Right renal cortex interstitium (tissue), 3 donors: Measurements from ENCODE around the gene CLASRP. TPM values are rescaled to one million over a fixed set of nuclear protein-coding genes. Genes with fewer than 3 reads are reported as not detected.

Experiments used
- DNase-seq, 3 donors: peaks; one replicate each; pipeline ENCODE4 v3.0.0-alpha.2; 2013; ENCODE audit warnings: low read depth in 3 of 3, low spot score in 2 of 3
- polyA plus RNA-seq, 3 donors: library from polyadenylated mRNA; unstranded; fragments of 120-200 nt; gene quantifications; one replicate each; pipeline ENCODE4 v1.2.1, GENCODE V29; 2013; ENCODE audit not compliant: insufficient read length in 3 of 3

Gene CLASRP
- polyA plus RNA-seq, 3 donors: 54.1 to 59.4 (median 56.6) TPM

DNA sequence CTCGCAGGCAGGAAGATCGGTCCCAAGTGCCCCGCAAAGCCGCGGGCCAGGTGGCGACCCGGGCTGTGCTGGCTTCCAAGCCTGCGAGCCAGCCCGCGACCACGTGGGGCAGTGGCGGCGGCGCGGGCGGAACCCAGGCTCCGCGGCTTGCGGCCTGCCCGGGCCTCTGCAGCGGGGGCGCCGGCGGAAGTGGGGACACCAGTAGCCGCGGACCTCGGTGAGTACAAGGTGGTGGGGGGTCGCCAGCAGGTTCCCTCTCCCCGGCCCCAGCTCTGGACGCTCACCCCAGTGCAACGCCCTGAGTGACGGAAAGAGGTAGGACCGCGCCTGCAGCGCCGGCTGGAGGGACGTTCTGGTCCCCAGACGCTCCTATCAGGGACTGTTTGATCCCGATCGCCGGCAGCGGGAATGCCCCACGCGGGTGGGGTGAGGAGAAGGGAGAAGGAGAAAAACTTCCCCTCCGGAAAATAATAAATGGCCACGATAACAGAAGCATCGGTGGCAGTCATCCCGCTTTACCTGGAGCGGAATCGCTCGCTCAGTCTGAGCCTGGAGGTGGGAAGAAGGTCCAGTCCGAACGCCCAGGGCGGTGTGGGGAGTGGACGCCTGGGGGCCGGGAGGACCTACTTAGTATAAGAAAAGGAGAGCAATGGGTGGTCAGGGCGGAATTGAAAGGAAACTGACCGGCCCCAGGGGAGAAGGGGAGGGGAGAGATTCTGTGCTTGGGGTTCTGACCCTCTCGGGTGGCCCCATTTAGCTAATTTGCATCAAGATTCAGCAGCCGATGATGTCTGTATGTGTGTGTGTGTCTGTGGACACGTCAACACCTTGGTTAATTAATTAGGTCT is 40.4 kb downstream of the CLASRP start, which contains the start of gene GEMIN7:
GEMIN7 (plus strand) TSS at position 198 of the 848 bp plus-strand sequence. CDS start 10,855 bp downstream, outside the sequence.
- DNase-seq: no peak

DNA sequence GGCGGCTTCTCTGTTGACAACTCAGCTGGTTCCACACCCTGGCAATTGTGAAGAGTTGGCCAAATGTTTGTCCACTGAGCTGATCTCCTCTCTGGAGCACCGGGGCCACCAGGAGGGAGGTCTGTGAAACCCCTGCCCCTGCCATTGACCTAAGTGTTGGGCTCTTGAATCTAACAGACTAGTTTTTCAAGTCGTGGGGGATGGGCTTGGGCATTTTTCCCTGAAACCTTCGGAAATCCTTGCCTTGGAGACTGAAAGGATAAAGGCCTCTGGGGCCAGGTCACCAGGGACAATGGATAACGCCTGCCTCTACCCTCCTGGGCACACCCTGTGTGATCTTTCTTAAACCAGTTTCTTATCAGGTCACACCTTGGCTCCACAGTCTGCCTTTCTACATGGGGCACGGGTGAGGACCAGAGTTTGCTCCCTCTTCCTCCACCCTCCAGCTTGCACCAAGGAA is 41.1 kb downstream of the CLASRP start:
- no peak for DNase-seq

DNA sequence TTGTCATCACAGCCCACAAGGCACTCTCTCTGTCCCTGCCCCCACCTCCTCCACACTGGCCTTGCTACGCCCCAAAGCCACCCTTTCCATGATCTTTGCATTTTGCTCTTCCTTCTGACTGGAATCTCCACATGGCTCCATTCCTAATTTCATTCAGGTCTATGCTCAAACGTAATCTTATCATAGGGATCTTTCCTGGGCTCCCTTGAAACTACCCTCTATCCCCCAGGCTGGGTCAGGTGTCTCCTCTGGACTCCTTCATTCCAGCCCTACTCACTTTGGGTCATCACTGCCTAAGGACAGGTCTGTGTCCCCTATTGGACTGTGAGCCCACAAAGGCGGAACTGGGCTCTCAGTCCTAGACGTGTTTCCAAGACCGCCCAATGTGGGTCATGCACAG is 43.3 kb downstream of the CLASRP start:
- no peak for DNase-seq

DNA sequence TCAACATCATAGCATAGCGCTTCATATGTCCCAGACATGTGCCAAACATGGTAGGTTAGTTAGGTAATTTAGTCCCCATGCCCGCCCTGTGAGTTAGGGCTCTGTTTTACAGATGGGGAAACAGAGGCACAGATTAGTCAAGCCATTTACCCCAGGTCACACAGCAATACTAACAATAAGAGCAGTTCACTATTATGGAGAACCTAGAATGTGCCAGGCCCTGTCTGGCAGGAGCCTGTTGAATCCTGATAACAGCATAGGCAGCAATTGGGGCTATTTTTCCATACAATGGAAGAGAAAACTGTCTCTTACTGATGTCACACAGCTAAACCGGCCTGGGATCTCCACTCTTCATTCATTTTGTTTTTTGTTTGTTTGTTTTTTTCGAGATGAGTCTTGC is 47.6 kb downstream of the CLASRP start:
- DNase-seq: no peak

DNA sequence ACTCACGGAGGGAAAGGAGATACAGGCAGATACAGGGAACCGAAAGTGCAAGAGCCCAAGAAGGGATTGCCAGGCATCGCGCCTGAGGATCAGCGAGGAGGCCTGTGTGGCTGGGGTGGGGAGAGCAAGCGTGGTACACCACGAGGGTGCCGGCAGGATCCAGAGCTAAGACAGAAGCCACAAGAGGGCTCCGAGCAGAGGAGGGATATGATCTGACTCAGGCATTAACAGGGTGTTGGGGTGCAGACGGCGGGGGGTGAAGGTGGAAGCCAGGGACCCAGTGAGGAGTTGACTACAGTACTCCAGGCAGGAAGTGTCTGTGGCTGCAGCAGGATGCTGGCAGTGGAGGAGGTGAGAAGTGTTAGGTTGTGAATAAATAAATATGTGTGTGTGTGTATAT is 48.7 kb downstream of the CLASRP start:
- DNase-seq: no peak

- DNase-seq: no peak
Observed at GRCh38 chr19:45090034-45090433, 51.2 kb downstream of the CLASRP start.

- no peak for DNase-seq
Observed at GRCh38 chr19:45090606-45091005, 51.8 kb downstream of the CLASRP start.

GRCh38 chr19:45091031-45091923 is 52.4 kb downstream of the CLASRP start:
- DNase-seq: peak; percentile 96 to 99 (median 98)

GRCh38 chr19:45092747-45093678 is 54.2 kb downstream of the CLASRP start, which contains the start of gene PPP1R37:
PPP1R37 (plus strand) TSS chr19:45093179; CDS start chr19:45093326, 147 bp downstream.
- peak; percentile 93 to 96 (median 94) for DNase-seq

DNA sequence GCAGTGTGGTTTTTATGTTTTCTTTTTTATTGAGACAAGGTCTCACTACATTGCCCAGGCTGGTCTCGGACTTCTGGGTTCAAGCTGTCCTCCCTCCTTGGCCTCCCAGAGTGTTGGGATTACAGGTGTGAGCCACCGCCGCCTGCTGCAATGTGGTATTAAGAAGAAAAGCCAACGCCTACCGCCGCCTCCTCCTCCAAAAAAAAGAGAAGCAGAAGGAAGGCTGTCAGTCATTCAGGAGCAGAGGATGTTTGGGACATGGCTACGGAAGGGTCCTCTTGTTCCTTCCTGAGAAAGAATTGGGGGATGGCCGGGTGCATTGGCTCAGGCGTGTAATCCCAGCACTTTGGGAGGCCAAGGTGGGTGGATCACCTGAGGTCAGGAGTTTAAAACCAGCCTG is 55.3 kb downstream of the CLASRP start:
- no peak for DNase-seq

- no peak for DNase-seq
Observed at GRCh38 chr19:45094707-45095106, 55.9 kb downstream of the CLASRP start.

- no peak for DNase-seq
Observed at GRCh38 chr19:45095496-45096413, 56.9 kb downstream of the CLASRP start.

DNA sequence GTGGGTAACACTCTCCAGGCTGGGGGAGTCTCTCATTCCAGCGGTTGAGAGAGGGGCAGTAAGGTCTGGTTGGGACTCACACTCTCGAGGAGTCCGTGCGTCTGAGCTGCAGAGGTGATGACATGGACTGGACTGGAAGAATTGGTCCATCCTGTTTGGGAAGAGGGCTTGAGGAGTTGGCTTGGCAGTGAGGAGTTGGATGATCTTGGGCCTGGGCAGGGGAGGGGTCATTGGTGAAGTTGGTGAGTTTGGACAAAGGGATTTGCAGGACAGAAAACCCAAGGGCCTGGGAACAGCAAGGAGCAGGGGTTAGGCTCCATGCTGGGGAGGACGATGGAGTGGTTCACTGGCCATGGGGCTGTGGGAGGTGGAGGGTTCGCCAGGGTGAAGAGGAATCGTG is 57.9 kb downstream of the CLASRP start:
- no peak for DNase-seq

DNA sequence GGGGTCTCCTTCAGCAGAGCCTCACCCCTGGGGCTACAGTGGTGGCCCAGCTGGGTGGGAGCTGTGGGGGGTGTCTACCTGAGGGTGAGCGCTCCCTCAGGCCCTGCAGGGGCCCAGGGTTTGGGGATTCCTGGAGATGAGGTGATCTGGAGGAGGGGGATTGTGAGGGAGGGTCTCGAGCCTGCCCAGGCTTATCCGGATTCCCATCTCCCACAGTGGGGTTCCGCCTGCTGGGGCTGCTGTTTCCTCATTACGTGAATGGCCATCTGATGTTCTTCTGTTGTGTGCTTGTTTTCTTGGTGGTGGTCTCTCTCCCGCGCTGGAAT is 58.6 kb downstream of the CLASRP start:
- no peak for DNase-seq

- DNase-seq: no peak
Observed at GRCh38 chr19:45097776-45098520, 59.1 kb downstream of the CLASRP start.

GRCh38 chr19:45098521-45099466 is 59.9 kb downstream of the CLASRP start:
- DNase-seq: no peak

DNA sequence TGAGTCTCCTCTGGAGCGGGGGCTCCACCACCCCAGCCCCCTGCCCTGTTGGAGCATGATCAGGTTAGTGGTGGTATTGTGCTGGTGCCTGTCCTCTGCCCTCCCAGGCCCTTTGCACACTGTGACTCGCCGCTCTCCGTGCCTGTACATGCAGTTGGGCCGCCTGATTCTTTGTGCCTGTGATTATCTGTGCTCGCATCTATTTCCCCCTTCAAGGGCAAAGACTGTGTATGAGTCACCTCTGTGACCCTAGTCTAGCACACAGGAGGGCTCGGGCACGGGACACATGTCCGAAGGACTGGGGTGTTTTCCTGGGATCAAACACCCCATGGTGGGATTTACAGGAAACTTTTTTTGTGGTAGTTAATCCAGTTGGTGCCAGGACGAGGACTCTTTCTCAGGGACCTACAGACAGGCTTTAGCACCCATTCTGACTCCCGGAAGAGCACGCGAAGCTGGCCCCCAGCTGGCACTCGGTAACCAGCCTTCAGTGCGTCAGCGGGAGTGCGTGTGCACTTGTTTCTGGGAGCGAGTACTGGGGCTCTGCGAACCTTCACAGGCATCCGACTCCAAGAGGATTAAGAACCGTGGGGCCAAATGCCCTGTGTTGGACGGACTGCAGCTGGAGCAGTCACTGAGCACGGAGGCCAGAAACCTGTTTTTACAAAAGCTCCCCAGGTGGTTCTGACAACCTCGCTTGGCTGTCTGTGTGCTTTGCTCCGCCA is 60.8 kb downstream of the CLASRP start:
- DNase-seq: no peak
